Fibroblast of the conjunctiva (primary cell): ENCODE results near the gene AFF2.
"Not testable (repeated sequence)": the region's sequence is repeated elsewhere in the genome, so short reads cannot be mapped to it uniquely, and the experiment has no call there.

Source experiments
- DNase-seq: peaks from one replicate; pipeline ENCODE4 v3.0.0-alpha.2; 2010; ENCODE audit warnings: low read depth

The AFF2 gene

GRCh38 chrX:148856505-148856904 is 356.1 kb downstream of the AFF2 start:
- DNase-seq = no peak

DNA sequence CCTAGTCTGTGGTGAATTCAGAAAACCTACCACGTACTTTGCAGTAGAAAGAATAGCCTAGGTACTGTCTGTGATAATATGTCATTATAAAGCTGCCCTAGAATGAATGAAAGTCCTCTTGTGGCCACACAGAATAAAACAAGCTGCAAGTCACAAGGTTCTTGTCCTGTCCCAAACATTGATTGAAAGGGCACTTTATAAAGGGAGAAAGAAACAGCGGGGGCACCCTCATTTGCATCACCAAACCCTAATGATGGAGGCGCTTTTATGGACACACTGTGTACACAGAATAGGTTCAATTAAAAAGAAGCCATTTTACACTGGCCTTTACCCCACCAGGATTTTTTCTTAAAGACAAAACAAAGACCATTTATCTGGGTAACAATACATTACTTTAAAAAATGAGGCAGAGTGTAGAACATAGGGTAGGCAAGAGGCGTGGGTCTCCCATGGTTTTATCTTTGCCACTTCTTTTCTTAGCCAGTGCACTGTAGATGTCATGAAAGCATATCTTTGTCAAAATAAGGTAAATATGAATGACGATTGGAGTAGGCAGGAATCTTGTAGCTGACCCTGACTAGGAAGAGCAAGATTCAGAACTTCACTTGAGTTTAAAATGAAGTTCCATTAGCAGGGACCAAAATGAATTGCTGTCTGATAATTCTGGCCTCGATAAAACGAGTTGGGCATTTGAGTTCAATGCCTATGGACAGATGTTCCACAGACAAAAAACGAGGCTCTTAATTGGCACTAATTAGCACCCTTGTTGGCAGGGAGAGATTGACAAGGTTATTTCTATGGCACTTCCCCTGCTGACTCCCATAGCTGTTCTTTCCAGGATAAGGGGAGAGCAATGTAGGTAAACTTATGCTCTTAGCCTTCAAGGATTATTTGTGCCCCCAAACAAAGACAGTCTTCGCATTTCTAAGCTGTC is 365.1 kb downstream of the AFF2 start:
- no peak for DNase-seq

GRCh38 chrX:148867596-148867995 is 367.2 kb downstream of the AFF2 start:
- DNase-seq = no peak

DNA sequence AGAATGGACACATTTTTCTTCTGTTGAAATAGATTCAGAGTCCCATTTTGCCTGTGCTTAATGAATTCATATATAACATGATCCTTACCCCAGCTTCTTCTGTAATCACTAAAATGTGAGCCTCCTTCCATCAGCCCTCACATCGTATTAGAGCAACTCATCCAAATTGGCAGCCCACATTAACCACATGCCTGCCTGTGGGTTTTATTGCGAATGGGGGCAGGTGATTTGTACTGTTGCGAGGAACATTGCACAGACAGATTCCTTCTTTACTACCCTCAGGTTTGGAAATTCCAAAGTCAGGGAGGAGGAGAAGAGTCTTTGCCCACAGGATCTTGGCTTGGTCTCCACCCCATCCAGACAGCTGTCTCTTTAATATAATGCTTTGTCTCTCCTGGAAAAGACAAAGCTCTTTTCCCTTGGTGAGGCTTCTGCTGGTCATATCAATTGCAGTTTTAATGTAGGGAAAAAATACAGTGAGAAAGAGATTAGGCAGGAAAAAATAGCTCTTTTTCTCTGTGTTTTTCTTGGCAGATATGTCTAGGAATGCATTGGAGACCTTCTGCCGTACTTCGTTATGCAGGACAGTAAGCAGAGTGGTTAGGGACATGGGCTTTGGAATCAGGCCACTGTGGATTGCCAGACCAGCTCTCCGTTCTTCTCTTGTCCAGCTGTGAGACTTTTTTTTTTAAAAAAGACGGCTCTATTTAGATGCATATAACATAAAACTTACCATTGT is 371.2 kb downstream of the AFF2 start:
- DNase-seq = peak; percentile 24

GRCh38 chrX:148872161-148872535 is 371.7 kb downstream of the AFF2 start:
- DNase-seq = no peak

DNA sequence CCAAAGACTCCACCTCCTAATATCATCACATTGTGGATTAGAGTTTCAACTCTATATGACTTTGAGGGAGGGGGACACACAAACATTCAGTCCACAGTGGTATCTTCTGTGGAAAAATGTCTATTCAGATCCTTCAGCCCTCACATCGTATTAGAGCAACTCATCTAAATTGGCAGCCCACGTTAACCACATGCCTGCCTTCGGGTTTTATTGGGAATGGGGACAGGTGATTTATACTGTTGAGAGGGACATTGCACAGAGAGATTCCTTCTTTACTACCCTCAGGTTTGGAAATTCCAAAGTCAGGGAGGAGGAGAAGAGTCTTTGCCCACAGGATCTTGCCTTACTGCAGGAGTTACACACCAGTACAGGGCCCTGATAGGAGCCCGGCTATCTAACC is 372.5 kb downstream of the AFF2 start:
- DNase-seq = no peak

DNA sequence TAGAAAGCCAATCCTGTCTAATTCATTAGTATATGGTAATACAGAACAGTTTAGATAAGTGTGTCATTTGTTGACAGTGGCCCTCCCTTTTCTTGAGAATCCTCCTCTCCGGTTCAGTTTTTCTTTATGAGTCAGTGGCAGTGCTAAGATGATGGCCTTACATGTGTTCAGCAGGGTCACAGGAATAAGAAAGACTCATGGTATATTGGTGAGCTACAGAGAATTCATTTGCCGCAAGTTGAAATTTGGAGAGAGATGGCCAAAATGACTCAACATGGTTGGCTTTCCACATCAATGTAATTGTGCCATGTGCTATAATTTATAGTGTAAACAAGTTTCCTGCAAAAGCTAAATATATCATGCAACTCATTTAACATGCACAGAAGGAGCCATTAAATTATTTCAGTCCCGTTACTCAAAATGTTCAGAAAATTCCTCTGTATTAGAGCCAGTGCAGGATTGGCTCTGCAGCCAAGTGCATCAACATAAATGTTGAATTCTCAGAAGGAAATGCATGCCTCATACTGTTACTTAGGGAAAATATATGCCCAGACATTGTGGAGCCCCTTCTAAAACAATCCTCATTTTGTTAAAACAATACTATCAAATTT is 374.3 kb downstream of the AFF2 start:
- no peak for DNase-seq

DNA sequence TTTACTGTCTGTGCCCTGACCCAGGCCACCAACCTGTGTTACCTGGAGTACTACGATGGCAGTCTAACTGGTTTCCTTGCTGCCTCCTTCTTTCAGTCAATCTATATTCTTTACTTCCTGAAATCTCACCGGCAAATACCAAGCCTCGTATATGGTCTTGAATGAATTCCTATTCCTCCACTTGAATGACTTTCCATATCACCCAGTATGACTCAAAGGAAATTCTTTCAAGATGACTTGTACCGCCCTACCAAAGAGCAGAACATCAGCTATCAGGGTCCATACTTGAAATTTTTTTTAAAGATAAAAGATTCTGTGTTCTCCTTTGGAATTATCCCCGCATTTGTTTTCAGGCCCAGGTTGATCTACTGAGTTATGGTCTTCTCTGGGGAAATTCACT is 378.0 kb downstream of the AFF2 start:
- DNase-seq = no peak

GRCh38 chrX:148885203-148885602 is 384.8 kb downstream of the AFF2 start:
- no peak for DNase-seq

- no peak for DNase-seq
Measured at GRCh38 chrX:148893395-148893794, 393.0 kb downstream of the AFF2 start.

- no peak for DNase-seq
Measured at GRCh38 chrX:148902581-148902980, 402.2 kb downstream of the AFF2 start.

- DNase-seq = no peak
Measured at GRCh38 chrX:148903176-148903575, 402.8 kb downstream of the AFF2 start.

DNA sequence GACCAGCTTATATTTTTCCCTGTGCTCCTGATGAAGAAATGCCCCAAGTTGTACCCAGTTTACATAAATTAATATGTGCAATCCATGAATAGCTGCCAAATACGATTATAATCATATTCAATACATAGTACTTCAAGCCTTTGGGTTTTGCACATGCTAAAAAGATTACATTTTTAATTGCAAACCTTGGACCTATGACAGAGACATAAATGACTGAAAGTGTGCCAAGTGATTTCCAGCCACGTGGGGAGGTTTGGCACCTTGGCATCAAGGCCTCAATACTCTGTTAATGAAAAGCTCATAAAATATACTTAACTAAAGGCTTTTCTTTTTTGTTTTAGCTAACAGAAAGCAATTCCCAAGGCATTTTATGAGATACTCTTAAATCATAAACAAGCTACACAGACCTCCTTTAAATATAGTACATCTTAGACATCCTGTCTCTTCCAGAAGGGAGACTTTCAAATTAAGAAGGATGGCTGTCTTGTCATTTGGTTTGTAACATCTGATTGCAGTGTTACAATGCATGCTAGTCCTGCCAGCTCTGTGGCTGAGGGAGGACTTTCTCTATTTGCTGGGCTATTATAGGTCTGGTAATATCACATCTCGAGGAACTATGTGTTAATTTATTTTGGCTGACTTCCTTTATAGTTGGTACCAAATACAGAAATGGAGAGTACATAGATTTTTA is 404.1 kb downstream of the AFF2 start:
- no peak for DNase-seq

DNA sequence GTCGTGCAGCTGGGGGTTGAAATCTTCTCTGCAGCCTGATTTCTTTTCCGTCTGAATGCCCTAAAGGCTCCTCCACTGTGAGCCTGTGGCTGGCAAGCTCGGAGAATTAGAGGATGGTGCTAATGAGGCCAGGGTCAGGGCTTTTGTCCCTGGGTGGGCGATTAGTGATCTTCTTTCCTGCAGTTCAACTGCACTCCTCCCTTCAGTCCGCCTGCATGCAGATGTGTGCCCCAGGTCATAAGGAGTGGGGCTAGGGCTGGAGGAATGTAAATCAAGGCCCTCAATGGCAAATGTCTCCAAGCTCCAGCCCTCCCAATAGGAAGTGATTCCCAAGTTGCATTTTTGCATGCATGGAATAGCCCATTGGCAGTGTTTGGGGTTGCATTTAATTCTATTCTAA is 405.0 kb downstream of the AFF2 start:
- DNase-seq = no peak

DNA sequence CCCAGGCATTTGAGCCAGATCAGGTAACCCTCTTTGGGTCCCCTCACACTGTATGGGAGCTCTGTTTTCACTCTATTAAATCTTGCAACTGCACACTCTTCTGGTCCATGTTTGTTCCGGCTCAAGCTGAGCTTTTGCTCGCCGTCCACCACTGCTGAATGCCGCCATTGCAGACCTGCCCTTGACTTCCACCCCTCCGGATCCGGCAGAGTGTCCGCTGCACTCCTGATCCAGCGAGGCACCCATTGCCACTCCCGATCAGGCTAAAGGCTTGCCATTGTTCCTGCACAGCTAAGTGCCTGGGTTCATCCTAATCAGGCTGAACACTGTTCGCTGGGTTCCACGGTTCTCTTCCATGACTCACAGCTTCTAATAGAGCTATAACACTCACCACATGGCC is 406.2 kb downstream of the AFF2 start:
- DNase-seq = not testable (repeated sequence)

DNA sequence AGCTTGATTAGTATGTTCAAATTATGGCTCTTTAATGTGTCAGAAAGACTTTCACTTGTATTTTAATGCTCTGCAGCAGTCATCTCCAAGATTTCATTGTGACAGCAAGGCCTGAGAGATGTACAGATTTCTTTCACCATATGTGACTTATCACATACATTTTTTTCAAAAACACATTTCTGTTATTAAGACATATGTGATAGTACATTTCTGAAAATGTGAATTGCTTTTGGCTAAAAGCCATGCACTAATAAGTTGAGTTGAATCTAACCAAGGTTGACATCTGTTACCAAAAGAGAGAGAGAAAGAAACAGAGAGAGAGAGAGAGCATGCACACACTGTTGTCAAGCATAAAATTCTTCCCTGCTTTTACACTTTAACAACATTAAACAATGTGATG is 409.3 kb downstream of the AFF2 start:
- no peak for DNase-seq

DNA sequence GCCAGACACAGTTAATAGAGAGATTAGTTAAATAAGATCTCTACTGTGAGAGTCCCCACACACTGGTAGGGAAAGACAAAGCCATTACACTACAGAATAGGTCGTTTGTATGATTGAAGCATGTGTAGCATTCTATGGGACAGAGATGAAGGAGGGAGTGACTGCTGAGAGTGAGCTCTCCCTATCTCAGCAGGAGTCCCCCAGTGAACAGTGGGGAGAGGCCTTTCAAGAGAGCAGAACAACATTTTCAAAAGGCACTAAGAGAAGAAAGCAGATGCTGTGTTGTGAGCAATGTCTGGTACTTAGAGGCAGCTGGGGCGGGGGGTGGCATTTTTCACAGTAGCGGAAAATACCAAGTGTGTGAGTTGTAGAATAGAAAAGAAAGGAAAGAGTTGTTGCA is 413.6 kb downstream of the AFF2 start:
- no peak for DNase-seq

- DNase-seq = no peak
Measured at GRCh38 chrX:148914783-148915182, 414.4 kb downstream of the AFF2 start.

GRCh38 chrX:148915474-148915873 is 415.1 kb downstream of the AFF2 start:
- DNase-seq = no peak

DNA sequence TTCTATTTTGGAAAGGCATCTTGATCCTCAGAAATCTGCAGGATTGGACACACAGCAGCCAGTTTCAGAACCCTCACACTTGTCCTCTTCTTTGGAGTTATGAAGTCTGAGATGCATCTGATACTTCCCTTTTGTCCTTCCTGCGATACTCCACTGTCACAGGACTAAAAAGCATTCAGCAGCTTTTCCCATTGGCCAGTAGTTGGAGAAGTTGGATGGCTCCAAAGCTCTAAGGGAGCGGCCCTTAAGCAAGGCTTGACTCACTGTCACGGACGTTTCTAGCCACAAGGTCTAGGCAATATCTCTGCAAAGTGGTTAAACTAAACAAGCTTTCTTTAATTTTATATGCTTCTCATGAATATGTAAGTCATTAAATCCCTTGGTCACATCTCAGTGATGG is 417.0 kb downstream of the AFF2 start:
- DNase-seq = no peak

DNA sequence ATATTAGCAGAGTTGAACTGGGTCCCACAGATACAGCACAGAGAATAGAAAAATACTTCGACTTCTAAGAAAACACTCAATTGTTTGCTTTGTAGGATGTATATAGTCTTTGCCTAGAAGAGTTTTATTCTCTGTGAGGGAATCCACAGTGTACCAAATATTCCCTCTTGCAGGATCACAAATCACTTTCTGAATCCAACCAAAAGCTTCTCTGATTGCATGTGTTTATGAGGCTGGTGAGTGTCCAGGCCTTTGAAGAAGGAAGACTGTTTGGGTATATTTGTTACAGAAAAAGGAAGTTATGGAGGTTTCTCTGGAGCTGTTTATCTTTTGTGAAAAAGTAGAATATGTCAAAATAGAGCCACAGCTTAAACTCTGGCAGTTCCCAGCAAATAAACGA is 423.2 kb downstream of the AFF2 start:
- DNase-seq = no peak

- no peak for DNase-seq
Measured at GRCh38 chrX:148926371-148926770, 426.0 kb downstream of the AFF2 start.
